Measurements from ENCODE around the gene ANKUB1. TPM values are rescaled to one million over a fixed set of nuclear protein-coding genes. Genes with fewer than 3 reads are reported as not detected.

The ANKUB1 gene
- total and polyA plus RNA-seq, 9 of the 15 experiments (the other 6 are each of a cell fraction or from before 2014, with no cell fraction given): not detected

DNA sequence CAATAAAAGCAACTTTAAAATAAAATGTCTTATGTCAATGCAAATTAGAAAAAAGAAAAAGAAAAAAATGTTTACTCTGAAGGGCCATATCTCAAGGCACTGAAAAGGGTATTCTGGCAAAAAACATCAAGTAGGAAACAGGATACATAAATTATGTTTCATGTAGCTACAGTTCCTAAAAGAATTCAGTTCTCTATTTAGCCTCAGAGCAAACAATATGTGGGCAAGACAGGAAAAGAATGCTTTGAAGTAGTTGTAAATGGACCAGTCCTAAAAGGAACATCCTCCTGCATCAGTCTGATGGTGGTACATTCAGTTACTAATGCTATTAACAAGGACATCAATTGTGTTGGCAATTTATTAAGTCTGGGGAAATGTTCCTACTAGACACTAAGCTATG, 48.2 kb downstream of the ANKUB1 start (continued):
- no peak for TF ChIP-seq ZMIZ1 (IDR thresholded peaks at IDR 0.05; ENCODE audit: low read depth in 2 of 2, low read length in 2 of 2)
- no peak for TF ChIP-seq SIX5 (IDR thresholded peaks at IDR 0.05; ENCODE audit: borderline replicate concordance in 1 of 2, insufficient read depth in 1 of 2, low read depth in 1 of 2, low read length in 2 of 2)
- TF ChIP-seq, protein P1, sequence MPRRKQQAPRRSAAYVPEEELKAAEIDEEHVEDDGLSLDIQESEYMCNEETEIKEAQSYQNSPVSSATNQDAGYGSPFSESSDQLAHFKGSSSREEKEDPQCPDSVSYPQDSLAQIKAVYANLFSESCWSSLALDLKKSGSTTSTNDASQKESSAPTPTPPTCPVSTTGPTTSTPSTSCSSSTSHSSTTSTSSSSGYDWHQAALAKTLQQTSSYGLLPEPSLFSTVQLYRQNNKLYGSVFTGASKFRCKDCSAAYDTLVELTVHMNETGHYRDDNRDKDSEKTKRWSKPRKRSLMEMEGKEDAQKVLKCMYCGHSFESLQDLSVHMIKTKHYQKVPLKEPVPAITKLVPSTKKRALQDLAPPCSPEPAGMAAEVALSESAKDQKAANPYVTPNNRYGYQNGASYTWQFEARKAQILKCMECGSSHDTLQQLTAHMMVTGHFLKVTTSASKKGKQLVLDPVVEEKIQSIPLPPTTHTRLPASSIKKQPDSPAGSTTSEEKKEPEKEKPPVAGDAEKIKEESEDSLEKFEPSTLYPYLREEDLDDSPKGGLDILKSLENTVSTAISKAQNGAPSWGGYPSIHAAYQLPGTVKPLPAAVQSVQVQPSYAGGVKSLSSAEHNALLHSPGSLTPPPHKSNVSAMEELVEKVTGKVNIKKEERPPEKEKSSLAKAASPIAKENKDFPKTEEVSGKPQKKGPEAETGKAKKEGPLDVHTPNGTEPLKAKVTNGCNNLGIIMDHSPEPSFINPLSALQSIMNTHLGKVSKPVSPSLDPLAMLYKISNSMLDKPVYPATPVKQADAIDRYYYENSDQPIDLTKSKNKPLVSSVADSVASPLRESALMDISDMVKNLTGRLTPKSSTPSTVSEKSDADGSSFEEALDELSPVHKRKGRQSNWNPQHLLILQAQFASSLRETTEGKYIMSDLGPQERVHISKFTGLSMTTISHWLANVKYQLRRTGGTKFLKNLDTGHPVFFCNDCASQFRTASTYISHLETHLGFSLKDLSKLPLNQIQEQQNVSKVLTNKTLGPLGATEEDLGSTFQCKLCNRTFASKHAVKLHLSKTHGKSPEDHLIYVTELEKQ (CRISPR knock-in tag; IDR thresholded peaks at IDR 0.05): no peak
- no peak for TF ChIP-seq STAG1 (CRISPR knock-in tag; IDR thresholded peaks at IDR 0.05; ENCODE audit: borderline replicate concordance)
- TF ChIP-seq NCOA1 (IDR thresholded peaks at IDR 0.05; ENCODE audit: low read depth): no peak
